KG1 (cell line): ENCODE measurements around the gene DNER.
"Not testable (repeated sequence)": the region's sequence is repeated elsewhere in the genome, so short reads cannot be mapped to it uniquely, and the experiment has no call there.

Experiments used
- DNase-seq: peaks from one replicate; lab custom pipeline; 2025; lab: John Stamatoyannopoulos, UW

The DNER gene

DNA sequence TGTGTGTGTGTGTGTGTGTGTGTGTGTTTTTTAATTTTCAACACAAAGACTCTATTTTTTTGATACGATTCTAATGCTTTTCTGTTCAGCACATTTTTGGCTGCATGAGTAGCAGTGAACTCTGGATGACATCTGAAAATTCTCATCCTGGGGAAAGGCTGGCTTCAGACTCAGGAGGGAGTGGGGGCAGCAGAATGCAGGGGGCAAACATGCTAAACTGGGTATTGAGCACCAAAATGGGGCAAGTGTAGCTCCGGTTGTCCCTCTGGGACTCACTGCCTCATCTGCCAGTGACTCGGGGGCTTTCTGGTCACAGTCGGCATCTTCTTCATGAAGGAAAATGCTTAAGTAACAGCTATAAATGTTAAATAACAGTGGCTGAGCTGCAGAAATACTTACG is 326.5 kb downstream of the DNER start:
- DNase-seq, result no peak

DNA sequence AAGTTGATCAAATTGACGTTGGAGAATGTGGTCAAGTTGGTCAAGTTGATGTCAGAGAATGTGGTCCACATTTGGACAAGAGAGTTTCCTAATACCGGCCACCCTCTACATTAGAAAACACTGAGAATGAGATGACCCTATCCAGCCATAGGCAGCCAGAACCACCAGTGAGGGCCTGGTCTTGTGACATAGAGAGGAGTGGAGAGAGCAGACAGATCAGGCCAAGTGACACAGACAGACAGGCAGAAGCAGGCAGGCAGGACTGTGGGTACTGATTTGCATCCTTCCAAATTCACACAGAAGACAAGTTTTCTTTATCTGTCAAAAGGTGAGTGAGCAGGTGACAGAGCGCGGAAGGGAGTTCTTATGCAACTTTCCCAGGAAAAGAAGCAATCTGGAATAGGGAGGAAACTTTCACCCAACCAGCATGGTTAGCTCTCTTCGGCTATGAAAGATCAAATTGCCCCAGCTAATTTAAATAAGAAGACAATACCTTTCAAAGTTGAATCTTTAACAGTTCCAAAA is 334.2 kb downstream of the DNER start:
- DNase-seq, result no peak

DNA sequence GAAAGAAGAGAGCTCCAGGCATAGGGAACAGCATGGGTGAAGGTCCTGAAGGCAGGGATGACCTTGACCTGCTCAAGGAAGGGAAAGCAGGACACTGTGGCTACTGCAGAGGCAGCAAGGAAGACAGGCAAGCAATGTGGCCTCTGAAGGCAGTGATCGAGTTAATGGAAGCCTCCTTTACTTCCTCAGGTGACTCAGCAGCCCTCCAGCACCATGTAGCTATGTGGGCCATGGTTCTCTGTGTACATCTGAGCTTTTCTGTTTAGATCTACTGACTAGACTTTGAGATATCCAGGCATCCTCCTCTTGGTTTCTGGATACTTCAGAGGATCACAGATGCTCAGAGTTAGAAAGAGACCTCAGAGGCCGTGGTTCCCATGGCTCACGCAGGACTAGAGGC is 336.0 kb downstream of the DNER start:
- no peak for DNase-seq

DNA sequence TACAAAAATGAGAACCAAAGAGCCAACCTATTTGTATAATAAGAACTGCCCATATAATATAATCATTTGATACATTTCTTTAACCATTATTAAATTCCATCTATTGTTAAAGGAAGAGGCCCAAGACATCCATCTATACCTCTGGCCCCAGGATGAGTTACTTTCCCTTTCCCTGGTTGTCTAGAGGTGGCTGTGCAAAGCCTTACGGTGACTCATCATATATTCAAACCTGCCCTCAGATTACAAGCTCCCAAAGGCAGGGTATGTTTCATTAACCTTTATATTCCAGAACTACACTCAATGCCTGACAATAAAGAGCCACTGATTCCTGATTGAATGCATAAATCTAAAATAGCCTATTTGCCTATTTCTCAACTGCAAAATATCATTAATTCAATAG is 337.5 kb downstream of the DNER start:
- no peak for DNase-seq

DNA sequence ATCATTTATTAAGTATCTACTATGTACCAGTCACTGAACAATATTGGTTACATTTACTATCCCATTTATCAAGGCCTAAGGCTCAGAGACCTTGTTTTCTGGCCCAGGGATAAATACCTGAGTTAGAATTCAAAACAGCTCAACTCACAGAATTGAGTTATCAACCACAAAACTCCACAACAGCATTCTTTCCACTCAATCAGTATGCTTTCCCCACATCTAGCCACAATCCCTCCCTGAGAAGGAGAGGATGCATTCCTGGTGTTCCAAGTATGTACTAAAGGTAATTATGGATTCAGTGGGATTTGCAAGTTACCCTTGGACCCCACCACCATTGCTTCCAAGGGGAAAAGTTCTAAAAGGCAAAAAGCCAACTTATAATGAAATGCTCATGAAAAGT is 339.1 kb downstream of the DNER start:
- DNase-seq, result no peak

DNA sequence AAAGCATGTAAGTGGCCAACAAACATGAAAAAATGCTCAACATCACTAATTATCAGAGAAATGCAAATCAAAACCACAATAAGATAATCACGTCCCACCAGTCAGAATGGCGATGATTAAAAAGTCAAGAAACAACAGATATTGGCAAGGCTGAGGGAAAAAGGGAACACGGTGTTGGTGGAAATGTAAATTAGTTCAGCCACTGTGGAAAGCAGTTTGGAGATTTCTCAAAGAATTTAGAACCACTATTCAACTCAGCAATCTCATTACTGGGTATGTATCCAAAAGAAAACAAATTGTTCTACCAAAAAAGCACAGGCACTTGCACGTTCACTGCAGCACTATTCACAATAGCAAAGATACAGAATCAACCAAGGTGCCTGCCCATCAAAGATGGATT is 341.0 kb downstream of the DNER start:
- DNase-seq, result not testable (repeated sequence)

DNA sequence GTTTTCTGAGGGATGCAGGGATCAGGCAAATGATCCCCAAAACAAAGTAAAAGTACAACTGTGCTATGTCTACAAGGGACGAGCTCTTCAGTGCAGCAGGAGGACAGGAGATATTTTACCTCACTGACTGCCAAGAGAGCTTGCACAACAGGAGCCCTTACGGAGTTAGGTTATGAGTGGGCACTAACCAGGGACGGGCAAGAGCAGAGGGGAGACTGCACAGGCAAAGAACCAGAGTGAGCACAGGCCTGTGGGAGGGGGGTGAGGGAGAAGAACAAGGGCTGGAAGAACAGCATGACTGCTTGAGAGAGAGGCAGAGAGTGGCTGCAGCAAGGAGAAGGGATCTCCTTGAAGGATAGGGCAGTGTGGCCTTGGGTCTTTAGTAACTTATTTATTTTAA is 342.1 kb downstream of the DNER start:
- DNase-seq, result no peak

DNA sequence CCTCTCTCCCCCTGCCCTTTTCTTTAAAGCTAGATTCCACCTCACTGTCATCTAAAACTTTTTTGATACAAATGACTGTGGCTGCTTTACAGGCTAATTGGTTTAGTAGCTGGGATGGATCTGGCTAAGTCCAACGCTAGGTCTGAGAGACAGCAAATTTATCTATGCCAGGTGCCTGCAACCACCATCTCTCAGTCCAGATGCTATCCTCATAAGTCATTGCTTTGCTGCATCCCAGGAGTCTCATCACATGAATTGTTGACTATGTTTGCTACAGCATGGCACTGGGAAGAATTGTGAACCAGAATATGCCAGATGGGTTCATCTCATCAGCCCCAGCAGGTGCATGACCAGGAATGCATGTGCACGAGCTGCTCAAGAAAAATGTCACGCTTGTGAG is 343.3 kb downstream of the DNER start:
- DNase-seq, result no peak

DNA sequence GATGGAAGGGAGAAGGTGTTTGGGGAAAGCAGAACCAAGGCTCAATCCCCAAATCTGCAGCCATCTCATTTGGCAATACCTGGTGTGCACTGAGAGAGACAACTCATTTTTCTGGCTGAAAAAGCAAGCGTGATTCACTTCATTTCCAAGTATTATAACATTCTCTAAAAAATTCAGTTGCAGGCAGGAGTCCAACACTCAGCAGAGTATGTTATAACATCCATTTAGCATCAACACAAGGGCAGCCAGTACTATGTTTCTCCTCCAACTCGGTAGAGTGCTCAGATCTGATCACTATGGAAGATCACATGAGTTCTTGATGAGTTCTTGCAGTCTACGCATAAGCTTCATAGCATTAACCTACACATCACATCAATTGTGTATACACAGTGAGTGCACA is 343.8 kb downstream of the DNER start:
- no peak for DNase-seq

DNA sequence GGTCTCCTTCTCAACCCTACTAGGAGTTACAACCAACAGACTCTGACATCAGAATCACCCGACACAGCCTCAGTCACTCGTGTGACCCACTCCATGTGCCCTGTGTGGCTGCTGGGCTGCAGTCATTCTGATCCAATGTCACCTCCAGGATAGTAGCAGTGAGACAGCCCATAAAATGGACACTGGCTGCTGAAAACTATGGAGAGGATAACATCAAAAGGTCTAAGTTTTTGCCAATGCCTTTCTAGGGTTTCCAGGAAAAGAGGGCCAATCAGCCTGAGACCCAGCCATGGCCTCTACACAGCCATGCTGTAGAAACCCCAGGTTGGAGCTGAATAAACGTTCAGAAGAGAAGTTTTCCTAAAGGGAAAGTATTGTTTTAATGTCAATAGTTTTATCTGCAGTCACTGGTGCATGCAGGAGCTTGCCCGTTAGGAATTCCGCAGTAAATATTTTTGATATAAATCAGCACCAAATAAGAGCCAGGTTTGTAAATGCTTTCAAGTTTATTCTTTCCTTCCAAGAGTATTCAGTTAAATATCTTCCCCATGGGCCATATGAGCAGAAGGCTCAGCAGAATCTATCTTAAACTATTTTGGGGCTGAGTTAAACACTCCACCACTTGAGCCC is 351.1 kb downstream of the DNER start:
- DNase-seq, result no peak

DNA sequence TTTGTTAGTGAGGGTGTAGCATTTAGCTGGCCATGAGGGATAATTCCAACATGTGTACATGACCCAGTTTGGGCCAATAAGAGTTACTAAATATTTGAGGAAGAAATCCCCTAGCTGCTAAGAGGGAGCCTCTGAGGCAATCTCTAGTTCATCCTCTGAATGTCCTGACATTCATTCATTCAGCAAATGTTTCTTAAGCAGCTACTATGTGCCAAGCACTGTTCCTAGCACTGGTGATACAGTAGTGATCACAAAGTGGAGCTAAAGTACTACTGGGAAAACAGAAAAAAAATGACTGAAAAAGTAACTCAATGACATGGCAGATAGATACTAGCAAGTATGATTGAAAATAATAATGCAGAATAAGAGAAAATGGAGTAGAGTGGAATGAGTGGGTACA is 363.5 kb downstream of the DNER start:
- DNase-seq, result no peak

DNA sequence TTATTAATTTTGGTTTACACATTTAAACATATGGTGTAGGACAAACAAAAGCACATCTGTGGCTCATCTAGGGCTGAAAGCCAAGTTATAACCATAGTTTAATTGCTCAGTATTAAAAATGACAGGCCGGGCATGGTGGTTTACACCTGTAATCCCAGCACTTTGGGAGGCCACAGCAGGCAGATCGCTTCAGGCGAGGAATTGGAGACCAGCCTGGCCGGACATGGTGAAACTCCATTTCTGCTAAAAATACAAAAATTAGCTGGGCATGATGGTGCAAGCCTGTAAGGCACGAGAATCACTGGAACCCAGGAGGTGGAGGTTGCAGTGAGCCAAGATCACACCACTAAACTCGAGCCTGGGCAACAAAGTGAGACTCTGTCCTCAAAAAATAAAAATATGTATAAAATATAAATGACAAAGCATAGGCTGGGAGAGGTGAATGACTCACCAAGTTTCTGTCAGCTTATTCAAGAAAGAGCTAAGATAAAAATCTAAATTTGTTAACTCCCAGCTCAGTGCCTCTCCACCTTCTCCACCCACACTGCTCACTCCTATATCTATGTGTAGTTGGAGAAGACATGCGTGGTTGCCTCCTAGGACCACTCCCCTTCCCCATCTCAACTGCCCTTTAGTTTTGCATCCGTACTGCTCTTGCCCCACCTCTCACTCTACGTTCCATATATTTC is 364.1 kb downstream of the DNER start:
- DNase-seq, result no peak

DNA sequence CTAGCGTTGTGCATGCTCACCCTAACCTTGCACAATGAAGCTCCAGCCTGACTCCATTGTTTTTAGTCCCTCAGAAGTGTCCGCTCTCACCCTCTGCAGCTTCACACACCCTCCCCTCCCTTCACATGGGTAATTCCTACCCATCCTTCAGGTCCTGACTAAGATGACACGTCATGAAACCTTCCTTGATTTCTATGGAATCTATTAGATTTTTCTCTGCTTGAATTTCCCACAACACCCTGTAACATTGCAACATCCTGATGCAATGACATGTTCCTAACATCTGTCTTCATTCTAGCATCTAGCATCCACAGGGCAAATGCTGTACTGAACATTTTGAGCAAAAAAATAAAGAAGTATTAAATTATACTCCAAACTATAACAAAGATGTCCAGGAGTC is 366.2 kb downstream of the DNER start:
- no peak for DNase-seq

DNA sequence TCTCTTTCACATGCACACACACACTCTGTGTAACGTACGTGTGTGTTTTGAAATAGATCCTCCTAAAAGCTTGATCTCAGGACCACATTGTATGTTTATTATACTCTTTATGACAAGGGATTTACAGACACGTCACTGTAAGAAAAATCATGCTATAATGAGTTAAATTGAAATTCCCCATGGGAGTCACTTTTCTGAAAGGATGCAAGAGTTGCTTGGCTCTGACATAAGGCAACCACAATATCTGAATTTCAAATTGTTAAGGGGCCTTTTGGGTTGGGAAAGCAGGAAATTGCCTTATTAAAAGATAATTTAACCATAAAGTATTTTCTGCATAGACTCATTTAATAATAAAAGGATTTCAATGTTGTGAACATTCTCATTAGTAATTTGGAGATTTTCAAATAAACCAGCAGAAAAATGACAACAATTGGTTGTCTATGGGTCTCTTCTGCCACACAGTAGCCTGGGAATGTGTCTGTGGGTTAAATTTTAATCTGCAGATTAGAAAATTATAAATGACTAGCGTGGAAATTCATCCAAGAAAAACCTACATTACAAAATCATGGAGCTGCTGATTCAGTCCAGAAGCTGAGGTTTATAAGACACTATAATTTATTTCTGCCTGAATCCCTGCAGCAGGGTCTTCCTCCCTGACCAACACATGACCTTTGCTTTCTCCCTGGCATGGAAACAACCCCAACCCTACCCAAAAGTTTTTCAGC is 367.4 kb downstream of the DNER start:
- DNase-seq, result no peak

DNA sequence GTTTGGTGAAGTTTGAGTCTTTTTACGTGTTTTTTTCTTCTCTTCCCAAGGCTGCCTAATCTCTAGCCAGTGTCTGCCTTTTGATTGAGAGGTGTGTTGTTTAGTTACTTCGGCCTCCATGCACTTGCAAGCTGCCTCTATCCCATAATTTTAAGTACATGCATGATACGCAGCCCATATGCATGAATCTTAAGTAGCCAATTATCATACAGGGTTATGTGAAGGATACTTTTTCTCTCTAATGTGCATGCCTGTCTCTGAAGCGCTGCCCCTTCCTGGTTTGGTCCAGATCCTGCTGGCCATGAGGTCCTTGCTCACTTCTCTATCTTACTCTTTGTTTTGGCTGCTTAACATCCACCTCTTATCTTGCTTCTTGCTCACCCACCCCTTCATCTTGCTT is 369.4 kb downstream of the DNER start:
- DNase-seq, result no peak

DNA sequence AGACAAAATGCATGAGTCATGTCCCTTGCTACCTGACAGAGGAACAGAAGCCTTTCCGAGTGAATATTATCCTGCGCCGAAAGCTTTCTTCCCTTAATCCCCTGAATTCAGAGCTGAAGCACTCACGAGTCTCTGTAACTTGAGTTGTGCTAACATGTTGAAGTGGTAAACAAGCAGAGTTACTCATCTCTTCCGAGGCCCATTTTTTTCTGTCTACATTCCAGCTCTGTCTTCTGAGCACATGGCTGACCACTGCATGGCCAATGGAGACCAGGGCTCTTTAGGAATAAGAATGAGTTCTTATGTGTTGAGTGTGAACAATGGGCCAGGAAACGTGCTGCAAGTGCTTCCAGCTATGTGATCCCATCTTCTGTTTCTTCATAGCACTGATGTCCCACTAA is 370.2 kb downstream of the DNER start:
- DNase-seq, result no peak

DNA sequence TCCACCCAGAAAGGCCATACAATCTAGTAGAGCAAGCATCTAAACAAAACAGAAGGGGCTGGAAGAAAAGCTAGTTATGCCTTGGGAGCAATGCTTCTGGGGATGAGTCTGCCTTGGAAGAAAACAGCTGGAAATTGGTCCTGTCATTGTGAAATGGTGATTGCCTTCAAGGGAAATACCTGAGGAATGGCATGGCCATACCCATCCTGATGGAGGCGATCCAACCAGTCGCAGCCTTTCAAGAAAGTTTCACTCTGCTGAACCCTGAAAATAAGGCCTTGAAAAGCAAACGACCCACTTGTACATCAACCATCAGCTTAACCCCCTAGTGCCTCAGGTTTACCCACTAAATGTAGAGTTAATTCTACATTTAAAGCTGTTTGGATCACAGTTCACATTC is 370.7 kb downstream of the DNER start:
- DNase-seq, result no peak

DNA sequence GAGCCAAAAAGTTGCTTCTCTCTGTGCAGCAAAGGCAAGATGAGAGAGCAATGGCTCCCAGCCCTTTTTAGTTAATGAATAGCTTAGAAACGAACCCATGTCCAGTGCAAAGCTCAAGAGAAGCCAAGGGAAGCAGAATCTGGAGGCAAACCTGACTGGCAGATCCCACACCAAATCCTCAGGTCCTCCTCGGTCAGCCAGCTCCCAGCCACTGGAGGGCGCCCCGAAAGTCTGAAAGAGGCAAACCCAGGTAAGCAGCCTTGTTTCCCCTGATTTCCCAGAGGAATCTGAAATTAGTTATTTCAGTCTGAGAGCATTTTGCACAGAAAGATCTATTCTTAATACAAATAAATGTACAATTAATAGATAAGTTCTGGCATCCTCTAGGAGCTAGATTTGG is 372.0 kb downstream of the DNER start:
- DNase-seq, result no peak

DNA sequence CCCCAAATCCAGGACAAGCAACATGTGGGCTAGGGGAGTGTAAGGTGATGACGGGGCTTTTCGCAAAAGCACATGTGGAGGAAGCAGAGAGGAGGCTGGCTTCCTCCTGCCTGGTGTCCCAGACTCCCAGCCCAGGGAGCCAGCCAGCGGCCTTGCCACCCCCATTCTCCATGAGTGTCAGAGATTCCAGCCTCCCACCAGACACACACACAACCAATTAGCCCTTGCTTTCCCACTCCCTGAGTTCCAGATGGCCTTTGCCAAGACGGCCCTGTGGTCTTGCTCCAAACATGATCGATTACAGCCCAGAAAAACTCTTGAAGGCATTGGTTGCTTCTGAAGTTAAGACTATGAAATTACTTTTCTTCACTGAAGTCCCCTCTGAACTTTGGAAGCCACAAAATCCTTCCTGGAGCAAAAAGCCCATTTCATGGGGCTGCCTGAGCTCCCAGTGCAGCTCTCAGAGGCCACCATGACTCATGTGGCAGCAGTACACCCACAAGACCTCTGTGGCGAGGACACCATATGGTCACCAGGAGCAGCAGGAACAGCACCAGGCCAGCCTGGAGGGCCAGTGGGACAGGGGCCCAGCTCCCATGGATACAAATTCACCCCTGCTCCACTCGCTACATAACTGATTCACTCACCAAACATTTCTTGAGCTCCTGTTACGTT is 374.1 kb downstream of the DNER start:
- no peak for DNase-seq

DNA sequence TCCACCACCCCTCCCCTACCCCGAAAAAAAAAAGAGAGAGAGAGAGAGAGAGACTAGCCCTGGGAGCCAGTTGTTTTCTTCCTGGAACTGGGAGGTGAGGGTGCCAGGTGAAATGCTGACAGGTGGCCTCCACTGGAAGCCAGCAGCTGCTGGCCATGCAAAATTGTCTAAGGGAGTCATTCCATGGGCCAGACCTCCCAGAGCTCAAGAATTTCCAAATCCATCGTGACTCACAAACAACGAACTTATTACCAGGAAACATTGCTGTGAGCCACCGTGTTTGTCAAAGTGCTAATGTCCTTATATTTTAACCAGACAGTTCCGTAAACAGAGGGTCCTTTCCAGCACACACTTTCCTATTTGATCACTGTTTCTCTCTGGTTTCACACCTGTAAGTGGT is 374.7 kb downstream of the DNER start:
- no peak for DNase-seq

DNA sequence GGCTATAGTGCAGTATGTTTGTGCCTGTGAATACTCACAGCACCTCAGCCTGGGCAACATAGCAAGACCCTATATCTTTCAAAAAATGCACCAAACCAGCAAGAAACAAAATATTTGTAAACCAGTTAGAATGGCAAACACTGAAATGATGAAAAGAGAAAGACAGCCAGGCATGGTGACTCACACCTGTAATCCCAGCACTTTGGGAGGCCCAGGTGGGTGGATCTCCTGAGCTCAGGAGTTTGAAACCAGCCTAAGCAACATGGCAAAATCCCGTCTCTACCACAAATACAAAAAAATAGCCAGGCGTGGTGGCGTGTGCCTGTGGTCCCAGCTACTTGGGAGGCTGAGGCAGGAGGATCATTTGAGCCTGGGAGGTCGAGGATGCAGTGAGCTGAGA is 375.2 kb downstream of the DNER start:
- not testable (repeated sequence) for DNase-seq

DNA sequence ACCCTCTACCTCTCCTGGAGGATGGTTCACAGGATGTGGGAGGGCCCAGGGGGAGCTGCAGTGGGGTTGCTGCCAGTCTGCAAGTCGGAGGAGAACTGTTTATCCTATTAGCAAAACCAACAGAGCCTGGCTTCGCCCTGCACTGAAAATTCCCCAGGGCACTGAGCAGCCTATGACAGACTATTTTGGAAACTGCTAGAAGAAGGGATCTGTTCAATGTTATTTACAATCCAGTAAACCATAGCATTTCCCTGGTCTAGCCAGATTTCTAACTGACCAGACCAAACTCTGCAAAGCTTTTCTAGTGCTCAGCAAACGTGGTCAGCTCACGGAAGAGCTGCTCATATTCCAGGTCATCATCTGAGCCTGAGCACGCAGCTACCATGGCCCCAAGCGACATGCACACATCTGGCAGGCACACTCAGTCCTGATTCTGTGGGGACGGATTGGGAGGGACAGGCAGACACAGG is 378.4 kb downstream of the DNER start:
- DNase-seq, result no peak

DNA sequence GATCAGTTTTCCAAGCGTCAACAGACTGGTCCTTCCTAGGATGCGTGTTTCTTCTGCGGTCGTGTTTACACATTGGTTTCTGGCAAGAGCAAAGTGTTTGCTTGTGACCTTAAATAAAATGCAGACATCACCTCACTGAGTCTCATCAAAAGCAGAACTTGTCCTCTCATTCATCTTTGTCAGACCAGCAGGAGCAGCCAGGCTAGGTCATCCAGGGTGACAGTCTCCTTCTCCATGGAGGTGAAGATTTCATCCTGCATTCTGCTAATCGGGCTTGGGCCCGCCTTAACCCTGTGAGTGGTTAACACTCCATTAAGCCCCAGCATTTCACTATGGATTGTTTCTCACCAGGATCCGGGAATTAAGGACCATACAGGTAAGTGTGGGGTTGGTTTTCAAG is 379.0 kb downstream of the DNER start:
- no peak for DNase-seq
